CD1c-positive myeloid dendritic cell (primary cell): ENCODE data around the gene IDE.
"Not testable (repeated sequence)": the region's sequence is repeated elsewhere in the genome, so short reads cannot be mapped to it uniquely, and the experiment has no call there.

Source experiments
- DNase-seq: peaks from one replicate; pipeline ENCODE4 v3.0.0-alpha.2; 2016; ENCODE audit errors: extremely low spot score

Gene IDE

GRCh38 chr10:92419740-92420545 is 153.9 kb downstream of the IDE start:
- DNase-seq, result peak; percentile 11

DNA sequence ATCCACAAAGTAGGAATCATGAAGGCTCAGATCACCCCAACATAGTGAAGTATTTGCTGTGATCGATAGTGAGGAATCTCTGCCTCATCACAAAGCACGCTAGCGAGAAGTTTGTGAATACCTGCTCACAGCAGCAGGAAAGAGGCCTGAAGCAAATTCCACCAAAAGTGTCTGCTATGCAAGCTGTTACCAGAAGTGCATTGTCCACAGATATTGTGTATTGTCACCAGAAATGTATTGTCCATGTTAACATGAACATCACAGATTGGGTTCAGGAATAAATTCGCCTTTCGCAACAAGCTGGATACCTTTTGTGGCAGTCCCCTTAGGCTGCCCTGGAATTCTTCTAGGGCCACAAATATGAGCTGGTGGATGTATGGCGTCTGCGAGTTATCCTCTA is 155.0 kb downstream of the IDE start:
- no peak for DNase-seq

DNA sequence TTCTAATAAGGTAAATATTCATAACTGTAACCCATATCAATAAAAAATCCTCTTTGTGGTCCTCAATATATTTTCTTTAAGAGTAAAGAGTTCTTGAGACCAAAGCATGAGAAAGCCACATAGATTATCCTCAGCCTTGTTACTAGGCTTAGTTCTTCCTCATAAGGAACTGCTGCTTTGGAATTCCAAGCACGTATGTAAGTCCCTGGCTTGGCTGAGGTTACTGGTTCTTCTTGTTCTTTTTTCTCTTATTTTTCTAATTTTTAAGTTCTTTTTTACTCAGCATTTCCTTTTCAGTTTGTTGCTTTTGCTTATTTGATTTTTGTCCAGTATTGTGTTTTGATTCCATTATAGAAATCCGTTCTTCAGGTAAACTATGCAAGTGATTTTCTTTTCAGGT is 155.7 kb downstream of the IDE start:
- no peak for DNase-seq

DNA sequence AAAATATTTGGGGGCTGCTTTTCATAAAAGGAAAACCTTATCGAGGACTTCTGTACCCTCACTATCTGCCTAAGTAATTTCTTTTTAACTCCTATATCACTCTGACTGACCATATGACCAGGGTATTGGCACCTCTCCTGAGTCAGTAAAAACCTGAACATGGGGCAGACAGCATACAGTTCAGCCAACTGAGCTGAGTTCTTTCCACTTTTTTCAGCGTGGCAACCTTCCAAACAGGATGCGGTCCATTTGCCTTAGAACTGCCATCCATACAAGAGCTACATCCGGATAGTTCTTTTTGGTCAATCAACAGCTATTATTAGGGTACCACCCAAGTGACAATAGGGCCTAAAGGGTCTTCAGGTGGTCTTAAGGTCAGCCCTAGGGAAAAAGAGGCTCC is 160.4 kb downstream of the IDE start:
- no peak for DNase-seq

DNA sequence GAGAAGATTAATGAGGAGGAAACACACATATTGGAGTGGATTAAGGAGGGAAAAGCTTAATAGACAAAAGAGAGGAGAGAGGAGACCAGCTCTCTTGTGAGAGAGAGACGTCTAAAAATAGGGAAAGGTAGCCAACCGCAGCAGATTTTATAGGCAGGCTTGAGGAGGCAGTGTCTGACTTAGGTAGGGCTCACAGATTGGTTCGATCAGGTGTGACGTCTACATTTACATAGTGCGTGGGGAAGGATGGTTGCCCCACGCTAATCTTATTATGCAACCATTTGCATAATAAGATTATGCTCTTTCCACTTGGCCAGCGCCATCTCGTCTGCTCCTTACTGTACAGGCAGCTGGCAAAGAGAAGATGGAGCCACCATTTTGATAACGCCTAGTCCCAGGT is 160.9 kb downstream of the IDE start:
- DNase-seq, result no peak

GRCh38 chr10:92411406-92411805 is 162.5 kb downstream of the IDE start:
- DNase-seq, result no peak

DNA sequence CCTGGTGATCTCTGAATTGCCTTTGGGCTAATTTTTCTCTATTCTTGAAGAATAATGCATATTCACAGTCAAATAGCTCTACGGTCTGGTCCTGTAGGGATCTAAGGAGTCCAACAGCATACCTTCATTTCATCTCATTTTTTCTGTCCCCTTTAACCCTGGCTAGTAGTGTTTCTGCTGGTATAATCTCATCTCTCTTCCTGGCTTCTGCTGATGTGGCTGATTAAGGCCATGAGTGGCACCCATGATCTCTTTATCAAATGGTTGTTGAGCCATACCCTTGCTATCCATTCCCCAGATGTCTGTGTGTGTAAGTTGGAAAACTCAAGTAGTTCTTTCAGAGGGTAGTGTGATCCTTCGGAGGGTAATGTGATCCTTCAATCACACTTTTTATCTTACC is 163.4 kb downstream of the IDE start:
- no peak for DNase-seq

- DNase-seq, result no peak
These were observed 165.9 kb downstream of the IDE start for GRCh38 chr10:92408017-92408361.

- DNase-seq, result peak; percentile 20
These were observed 166.4 kb downstream of the IDE start for GRCh38 chr10:92407305-92408016.

- no peak for DNase-seq
These were observed 168.4 kb downstream of the IDE start for GRCh38 chr10:92405419-92405924.

DNA sequence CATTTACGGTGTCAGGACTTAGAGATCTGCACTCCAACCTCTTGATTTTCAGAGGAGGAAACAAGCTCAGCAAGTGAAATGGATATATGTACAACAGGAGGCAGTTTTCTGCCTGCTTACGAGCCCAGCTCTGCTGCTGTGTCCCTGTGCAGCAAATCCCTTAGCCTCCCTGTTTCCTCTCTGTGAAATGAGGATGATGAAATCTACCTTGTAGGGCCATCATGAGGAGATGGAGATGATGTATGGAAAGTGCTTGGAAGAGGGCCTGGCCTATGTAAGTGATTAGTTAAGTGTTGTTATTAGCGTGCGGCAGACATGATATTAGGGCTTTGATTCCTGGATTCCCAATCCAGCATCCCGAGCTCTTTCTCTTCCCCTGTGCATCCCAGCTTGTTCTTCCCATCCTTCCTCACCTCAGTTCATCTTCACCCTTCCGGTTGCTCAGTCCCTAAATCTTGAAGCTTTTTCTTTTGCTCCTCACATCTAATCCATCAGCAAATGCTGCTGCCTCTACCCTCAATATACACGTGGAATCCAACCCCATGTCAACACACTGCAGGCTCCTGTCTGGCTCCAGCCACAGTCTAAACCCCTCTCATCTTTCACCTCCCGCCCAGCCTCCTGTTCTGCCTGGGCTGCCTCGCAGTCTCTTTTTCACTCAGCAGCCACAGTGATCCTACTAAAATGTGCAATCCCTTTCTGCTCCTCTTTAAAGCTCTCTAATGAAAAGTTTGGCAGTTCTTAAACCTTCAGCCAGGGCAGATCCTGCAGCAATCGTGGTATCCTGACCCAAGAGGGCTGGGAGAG is 169.1 kb downstream of the IDE start:
- no peak for DNase-seq

- not testable (repeated sequence) for DNase-seq
These were observed 171.7 kb downstream of the IDE start for GRCh38 chr10:92402234-92402633.
